Fibroblast of mammary gland (primary cell): ENCODE data around the gene TRMT1L.

Experiments
- DNase-seq: peaks from one replicate; pipeline ENCODE4 v3.0.0-alpha.2; 2010; ENCODE audit warnings: low read depth
- H3K4me3 ChIP-seq: 2 replicates; pipeline ENCODE4 v1.5.1; 2011; ENCODE audit warnings: low read depth, mild to moderate bottlenecking, low read length, moderate library complexity; ENCODE audit not compliant: control insufficient read depth
- TF ChIP-seq, protein P1 (sequence below): conservative IDR thresholded peaks from 2 replicates; pipeline ENCODE4 v1.5.1; 2011; ENCODE audit warnings: low read depth, low read length, inconsistent platforms; ENCODE audit not compliant: control insufficient read depth, insufficient read depth

Gene TRMT1L

GRCh38 chr1:185152187-185152767, 4.5 kb downstream of the TRMT1L start:
- H3K4me3 ChIP-seq: no peak overlapping the region
- TF ChIP-seq, protein P1, sequence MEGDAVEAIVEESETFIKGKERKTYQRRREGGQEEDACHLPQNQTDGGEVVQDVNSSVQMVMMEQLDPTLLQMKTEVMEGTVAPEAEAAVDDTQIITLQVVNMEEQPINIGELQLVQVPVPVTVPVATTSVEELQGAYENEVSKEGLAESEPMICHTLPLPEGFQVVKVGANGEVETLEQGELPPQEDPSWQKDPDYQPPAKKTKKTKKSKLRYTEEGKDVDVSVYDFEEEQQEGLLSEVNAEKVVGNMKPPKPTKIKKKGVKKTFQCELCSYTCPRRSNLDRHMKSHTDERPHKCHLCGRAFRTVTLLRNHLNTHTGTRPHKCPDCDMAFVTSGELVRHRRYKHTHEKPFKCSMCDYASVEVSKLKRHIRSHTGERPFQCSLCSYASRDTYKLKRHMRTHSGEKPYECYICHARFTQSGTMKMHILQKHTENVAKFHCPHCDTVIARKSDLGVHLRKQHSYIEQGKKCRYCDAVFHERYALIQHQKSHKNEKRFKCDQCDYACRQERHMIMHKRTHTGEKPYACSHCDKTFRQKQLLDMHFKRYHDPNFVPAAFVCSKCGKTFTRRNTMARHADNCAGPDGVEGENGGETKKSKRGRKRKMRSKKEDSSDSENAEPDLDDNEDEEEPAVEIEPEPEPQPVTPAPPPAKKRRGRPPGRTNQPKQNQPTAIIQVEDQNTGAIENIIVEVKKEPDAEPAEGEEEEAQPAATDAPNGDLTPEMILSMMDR: no peak

DNA sequence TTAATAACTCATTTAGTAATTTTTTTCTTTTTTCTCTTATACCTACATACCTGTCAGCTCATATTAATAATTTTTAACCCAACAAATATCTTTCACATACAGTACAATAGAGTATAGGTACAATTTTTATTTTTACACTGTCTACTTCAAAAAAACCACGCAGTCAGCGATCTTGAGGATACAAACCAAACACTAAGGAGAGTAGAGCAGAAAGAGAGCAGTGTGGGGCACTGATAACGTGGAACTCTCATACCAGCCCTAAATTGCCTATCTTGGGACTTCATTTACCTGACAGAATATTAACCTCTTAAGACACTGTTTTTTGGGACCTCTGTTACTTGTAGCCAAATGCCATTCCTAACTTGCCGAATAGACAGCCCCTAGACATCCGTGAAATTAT, 5.5 kb downstream of the TRMT1L start:
- no peak overlapping the region for H3K4me3 ChIP-seq
- TF ChIP-seq, protein P1: no peak
- no peak for DNase-seq

More at GRCh38 chr1:185152187-185152767, 4.5 kb downstream of the TRMT1L start:
- no peak for DNase-seq

- peak; percentile 28 for DNase-seq
Observed at GRCh38 chr1:185144233-185144632, 12.5 kb downstream of the TRMT1L start.

GRCh38 chr1:185139246-185139645, 17.5 kb downstream of the TRMT1L start:
- no peak for DNase-seq
- TF ChIP-seq, protein P1: no peak
- H3K4me3 ChIP-seq: no peak overlapping the region

More at GRCh38 chr1:185144233-185144632, 12.5 kb downstream of the TRMT1L start:
- no peak overlapping the region for H3K4me3 ChIP-seq
- TF ChIP-seq, protein P1: no peak

- no peak overlapping the region for H3K4me3 ChIP-seq
- DNase-seq: no peak
- TF ChIP-seq, protein P1: no peak
Observed at GRCh38 chr1:185137896-185138545, 18.7 kb downstream of the TRMT1L start.

DNA sequence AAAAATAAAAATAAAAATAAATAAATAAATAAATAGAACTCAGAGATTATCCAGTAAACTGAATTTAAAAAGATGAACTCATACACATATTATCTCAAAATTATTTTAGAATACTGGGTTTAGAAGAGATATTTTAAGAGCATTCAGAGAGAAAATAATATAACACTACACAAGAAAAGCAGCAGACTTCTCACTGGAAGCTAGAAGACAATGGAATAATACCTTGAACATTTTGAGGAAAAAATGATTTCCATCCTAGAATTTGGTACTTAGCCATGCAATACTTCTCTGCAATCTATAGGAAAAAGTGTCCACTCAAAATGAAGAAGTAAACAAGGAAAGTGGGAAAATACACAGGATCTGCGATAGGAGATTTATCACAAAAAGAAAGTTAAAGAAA, 24.2 kb downstream of the TRMT1L start:
- TF ChIP-seq, protein P1: no peak
- H3K4me3 ChIP-seq: no peak overlapping the region
- DNase-seq: no peak
